SW480 (cell line): Measurements from ENCODE around the gene DAPK3.

Source experiments
- DNase-seq: peaks from one replicate; pipeline ENCODE4 v3.0.0-alpha.2; 2016; ENCODE audit warnings: low spot score

The DAPK3 gene

DNA sequence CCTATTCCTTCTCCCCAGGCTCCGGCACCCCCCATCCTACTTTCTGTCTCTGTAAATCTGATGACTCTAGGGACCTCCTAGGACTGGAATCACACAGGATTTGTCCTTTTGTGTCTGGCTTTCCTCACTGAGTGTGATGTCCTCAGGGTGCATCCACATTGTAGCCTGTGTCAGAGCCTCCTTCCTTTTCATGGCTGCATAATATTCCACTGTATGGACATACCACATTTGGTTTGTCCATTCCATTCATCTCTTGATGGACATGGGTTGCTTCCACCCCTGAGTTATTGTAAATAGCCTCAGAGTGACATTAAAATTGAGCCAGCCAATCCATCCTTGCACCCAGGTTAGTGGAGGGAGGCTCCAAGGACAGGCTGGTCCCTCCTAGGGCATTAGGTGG, 60.8 kb downstream of the DAPK3 start:
- no peak for DNase-seq
